Fibroblast of the conjunctiva (primary cell): ENCODE measurements around the gene GNAS-AS1.
A peak's percentile ranks its signal among the peaks of the same experiment; 100 is the strongest.

ENCODE experiments used
- DNase-seq: peaks from one replicate; pipeline ENCODE4 v3.0.0-alpha.2; 2010; ENCODE audit warnings: low read depth

Gene GNAS-AS1

GRCh38 chr20:58850693-58851174 is at the start of gene GNAS-AS1:
Gene GNAS-AS1 (minus strand): TSS chr20:58850902.
- peak; percentile 72 for DNase-seq

GRCh38 chr20:58900397-58900796 is 49.7 kb upstream of the GNAS-AS1 start:
- DNase-seq: no peak

DNA sequence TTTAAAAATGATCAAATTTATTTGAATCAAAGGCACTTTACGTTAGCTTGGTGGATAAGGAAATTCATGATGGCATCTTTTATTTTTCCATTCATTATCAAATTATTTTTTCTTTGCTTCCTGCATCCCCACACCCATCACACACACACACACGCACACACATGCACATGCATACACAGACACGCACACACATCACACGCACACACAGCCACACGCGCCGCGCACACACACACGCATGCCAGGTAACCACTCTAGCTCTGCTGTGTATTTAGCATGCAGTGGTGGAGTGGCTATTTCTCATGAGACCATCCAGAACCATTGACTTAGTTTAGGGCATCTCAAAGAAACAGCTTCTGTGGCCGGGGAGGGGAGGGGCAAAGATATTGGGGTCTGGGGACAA is 48.8 kb upstream of the GNAS-AS1 start:
- DNase-seq: no peak

DNA sequence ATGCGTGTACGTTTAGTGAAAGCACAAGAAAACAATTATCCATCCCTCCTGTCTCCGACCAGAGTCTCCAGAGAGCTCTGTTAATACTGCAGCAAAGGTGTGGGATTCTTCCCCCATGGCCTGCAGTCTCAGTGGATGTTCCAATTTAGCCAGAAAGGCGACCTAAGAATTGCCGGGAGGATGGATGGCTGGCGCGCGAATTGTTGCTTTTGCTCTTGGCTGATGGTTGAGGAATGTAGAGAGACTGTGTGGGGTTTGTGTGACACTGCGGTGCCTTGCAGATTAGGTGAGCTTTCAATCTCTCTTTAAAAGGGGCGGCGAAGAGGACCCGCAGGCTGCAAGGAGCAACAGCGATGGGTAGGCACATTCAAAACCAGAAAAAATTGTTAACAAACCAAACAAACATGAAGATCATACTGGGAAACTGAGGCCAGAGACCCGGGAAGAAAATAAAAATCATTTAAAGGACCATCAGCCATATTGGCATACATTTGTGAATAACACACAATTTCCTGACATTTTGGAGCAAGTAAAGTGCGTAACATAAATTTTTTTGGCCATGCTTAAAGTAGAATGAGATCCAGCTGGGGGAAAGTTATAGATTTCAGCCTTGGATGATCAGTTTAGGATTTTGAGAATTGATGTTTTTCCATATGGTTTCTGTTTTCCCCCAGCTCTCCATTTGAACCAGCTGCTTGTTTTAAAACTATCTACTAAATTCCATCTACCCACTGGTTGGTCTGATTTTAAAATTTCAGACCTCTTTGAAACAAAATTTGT is 48.1 kb upstream of the GNAS-AS1 start:
- DNase-seq: no peak

GRCh38 chr20:58897488-58897887 is 46.8 kb upstream of the GNAS-AS1 start:
- DNase-seq: no peak

- no peak for DNase-seq
Measured at GRCh38 chr20:58896820-58897219, 46.1 kb upstream of the GNAS-AS1 start.

DNA sequence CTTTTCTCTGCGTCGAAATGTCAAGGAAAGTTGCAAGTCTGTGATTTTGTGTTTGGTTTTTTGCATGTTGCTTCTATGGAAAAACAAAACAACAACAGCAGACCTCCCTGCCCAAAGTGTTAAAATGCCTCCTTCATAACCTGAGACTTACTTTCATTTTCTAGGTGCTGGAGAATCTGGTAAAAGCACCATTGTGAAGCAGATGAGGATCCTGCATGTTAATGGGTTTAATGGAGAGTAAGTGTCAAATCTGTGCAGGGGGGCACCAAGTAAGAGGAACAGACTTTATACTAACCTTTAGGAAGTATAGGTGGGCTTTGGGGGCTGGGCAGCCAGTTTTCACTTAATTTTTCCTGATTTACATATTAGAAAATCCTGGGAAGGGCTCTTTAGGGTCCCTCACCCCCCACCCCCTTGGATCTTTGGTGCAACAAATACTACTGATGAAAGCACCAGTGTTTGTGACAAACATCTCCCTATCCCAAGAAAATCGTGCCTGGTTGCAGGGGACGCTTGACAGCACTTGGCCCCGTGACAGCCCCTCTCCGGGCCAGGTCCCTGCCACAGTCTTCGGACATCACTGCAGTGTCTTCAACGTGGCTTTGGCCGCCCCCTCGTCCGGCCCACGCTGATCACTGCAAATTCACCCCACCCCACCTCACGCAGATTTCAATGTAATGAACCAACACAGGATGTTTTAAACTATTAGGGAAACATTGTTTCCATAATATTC is 44.9 kb upstream of the GNAS-AS1 start:
- DNase-seq: no peak

- DNase-seq: no peak
Measured at GRCh38 chr20:58894652-58895447, 44.1 kb upstream of the GNAS-AS1 start.

DNA sequence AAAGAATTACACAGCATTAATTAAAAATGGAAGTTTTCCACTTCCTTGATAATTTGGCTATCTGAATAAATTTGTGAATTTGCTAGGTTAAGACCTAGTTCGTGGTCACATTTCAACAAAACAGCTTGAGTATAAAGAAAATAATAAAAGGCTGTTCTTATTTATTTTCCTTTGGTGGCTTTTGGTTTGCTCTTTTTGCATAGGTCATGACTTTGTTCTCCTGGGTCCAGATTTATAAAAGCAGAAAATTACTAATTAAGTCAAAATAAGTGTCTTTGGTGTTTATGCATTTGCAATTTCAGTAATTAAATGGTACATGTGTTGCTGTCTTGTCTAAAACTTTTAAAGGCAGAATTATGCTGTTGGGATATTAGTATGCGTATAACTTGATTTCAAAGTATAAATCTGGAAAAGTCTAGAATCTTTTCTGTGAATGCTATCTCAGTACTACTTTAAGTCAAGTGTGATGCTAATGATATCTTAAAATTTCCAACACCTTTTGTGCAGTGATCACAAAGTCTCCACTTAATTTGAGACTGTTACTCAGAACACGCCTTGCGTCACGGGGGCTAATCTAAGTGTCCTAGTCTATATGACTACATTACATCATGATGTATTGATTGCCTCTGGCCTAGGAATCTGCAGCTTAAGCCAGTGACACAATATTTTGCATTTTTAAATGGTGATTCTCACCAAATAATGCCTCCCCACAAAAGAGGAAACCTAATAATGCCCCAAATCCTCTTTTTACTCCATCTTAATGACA is 42.8 kb upstream of the GNAS-AS1 start:
- no peak for DNase-seq

- no peak for DNase-seq
Measured at GRCh38 chr20:58892932-58893224, 42.2 kb upstream of the GNAS-AS1 start.

DNA sequence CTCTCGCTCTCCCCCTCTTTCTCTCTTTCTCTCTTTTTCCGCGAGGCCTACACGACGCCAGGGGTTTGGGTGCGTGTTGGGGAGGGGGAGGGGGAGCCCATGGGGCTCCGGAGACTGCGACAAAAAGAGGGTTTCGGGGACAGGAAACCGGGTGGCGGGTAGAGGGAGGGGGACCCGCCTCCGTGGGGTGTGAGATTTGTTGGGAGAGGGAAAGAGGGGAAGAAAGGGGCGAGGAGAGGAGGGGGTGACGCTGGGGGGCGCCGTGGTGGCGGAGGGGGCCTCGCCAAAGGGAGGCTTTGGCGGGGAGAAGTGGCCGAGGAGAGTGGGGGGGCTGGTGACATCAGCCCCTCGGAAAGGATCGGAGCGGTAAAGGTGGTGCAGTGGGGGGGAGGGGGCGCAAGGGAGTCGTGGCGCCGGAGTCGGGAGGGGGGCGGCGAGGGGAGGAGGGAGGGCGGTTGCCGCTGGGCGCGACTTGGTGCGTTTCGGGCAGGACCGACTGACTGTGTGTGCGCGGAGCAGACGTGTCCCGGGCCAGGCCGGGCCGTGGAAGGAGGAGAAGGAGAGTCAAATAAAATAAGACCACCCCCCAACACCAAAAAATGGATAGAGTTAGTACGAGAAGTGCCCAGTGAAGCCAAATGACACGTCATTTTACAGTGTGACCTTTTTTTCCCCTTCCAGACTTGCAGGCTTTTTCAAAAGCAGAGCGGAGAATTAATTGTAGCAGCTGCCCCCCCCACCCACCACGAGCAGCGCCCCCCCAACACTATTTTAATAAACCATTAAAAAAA is 41.6 kb upstream of the GNAS-AS1 start:
- no peak for DNase-seq

- no peak for DNase-seq
Measured at GRCh38 chr20:58891718-58892140, 41.0 kb upstream of the GNAS-AS1 start.

DNA sequence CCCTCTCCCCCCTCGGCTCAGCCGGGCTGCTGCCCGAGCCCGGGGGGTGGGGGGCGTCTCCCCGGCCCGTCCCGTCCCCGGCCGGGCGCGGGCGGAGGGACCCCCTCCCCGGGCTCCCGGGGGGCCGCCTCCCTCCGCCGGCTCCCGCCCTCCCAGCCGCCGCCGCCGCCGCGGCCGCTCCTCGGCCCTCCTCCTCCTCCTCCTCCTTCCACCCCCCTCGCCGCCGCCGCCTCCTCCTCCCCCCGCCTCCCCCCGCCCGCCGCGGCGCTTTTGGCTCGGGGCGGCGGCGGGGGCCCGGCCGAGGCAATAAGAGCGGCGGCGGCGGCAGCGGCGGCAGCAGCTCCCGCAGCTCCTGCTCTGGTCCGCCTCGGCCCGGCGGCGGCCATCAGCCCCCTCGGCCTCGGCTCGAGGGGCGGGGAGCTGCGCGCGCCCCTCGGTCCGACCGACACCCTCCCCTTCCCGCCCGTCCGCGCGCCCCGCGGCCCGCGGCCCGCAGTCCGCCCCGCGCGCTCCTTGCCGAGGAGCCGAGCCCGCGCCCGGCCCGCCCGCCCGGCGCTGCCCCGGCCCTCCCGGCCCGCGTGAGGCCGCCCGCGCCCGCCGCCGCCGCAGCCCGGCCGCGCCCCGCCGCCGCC is 40.5 kb upstream of the GNAS-AS1 start:
- peak; percentile 47 for DNase-seq

DNA sequence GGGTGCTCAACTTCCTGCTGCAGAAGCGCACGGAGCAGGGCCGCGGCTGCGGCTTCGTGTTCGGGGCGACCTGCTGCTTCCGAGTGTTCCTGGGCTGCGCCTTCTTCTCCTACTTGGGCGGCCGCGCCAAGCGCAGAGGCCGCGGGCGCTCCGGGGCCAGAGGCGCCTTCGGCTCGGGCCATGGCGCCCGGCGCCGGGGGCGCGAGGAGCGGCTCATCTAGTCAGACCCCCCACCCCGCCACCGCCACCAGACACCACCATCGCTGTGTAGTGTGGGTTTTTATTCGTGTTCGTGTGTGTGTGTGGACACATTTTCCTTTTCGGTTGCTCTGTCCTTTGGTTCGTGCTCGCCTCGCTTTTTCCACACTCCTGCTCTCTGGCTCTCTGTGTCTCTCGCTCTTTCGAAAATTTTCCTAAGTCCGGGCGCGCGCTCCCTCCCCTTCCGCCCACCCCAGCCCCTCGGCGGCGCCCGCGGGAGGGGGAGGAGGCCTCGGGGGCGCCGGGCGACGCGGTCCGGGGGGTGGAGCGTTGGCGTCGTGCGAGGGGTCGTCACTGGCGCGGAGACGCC is 39.9 kb upstream of the GNAS-AS1 start:
- no peak for DNase-seq

- no peak for DNase-seq
Measured at GRCh38 chr20:58889798-58890517, 39.3 kb upstream of the GNAS-AS1 start.

DNA sequence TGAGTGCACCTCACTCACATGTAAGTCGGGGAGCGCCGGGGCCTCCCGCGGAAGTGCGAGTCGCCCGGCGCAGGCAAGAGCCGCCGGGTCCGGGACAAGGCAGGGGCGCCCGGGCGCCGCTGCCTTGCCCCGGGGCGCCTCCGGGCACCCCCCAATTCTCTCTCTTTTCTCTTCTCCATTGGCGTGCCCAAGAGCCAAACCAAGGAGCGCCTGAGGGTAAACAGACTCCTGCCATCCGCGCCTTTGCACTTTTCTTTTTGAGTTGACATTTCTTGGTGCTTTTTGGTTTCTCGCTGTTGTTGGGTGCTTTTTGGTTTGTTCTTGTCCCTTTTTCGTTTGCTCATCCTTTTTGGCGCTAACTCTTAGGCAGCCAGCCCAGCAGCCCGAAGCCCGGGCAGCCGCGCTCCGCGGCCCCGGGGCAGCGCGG is 38.6 kb upstream of the GNAS-AS1 start:
- DNase-seq: no peak

- peak; percentile 61 for DNase-seq
Measured at GRCh38 chr20:58888521-58889333, 38.0 kb upstream of the GNAS-AS1 start.

DNA sequence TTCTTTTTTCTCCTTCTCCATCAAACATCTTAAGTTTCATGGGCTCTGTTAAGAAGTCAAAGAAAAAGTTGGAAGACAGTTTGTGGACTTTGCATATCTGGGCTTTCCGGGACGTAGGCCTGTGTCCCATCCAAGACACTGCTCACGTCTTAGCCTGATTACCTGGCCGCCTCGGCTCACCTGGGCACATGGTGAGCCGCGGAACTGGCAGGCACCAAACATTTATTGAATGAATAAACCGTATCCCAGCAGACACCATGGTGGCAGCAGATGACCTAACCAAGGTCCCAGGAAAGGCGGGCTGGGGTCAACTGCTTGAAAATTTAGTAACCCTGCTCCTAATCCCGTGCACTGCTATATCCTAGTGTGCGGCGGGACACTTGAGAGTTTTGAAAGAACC is 37.4 kb upstream of the GNAS-AS1 start:
- DNase-seq: no peak

- DNase-seq: no peak
Measured at GRCh38 chr20:58886546-58886945, 35.8 kb upstream of the GNAS-AS1 start.
